H1 (cell line): Measurements from ENCODE around the gene KAT8. TPM values are rescaled to one million over a fixed set of nuclear protein-coding genes. Genes with fewer than 3 reads are reported as not detected.

Experiments
- CTCF ChIA-PET: fragments of 300-600 bp; sonication (Branson Sonifier 250); formaldehyde crosslinking; loops from one replicate; lab custom pipeline; 2021; ENCODE audit not compliant: partially characterized antibody; lab: Charles Lee
- POLR2A ChIA-PET: fragments of 300-600 bp; sonication (Branson Sonifier 250); formaldehyde crosslinking; loops from one replicate; lab custom pipeline; 2021; ENCODE audit warnings: inconsistent platforms; ENCODE audit not compliant: partially characterized antibody; lab: Charles Lee
- DNase-seq, 2 experiments: peaks; one replicate each; pipeline versions ENCODE4 v3.0.0 to v3.0.0-alpha.2; 2010 to 2022; ENCODE audit warnings: low spot score in 2 of 2, low read depth in 1 of 2, mixed read lengths in 1 of 2
- FAIRE-seq: peaks from 2 replicates; lab custom pipeline; 2011; peaks lifted over from hg19 to GRCh38; lab: Jason Lieb, UNC
- H2AFZ ChIP-seq: 2 replicates; pipeline ENCODE4 v1.8.1; 2012; ENCODE audit warnings: low read length, inconsistent platforms
- H2AK5ac ChIP-seq: 2 replicates; pipeline ENCODE4 v1.6.1; 2013; ENCODE audit warnings: low read depth, low read length
- H2BK120ac ChIP-seq: replicated peaks from 2 replicates; pipeline ENCODE3; 2013; ENCODE audit warnings: low read depth, low read length, inconsistent platforms
- H2BK12ac ChIP-seq: 2 replicates; pipeline ENCODE4 v1.6.1; 2013; ENCODE audit warnings: low read depth, low read length
- H2BK15ac ChIP-seq: 2 replicates; pipeline ENCODE4 v1.6.1; 2013; ENCODE audit warnings: low read length
- H2BK20ac ChIP-seq: 2 replicates; pipeline ENCODE4 v1.6.1; 2013; ENCODE audit warnings: low read length
- H2BK5ac ChIP-seq: 2 replicates; pipeline ENCODE4 v1.6.1; 2013; ENCODE audit warnings: low read depth, low read length
- H3K14ac ChIP-seq: 2 replicates; pipeline ENCODE4 v1.6.1; 2013; ENCODE audit warnings: inconsistent platforms; ENCODE audit not compliant: insufficient read length
- H3K18ac ChIP-seq: 2 replicates; pipeline ENCODE4 v1.6.1; 2013; ENCODE audit warnings: low read length; ENCODE audit errors: extremely low read depth
- H3K23ac ChIP-seq: 2 replicates; pipeline ENCODE4 v1.6.1; 2013; ENCODE audit warnings: inconsistent platforms; ENCODE audit not compliant: insufficient read length
- H3K23me2 ChIP-seq: 2 replicates; pipeline ENCODE4 v1.6.1; 2013; ENCODE audit warnings: low read depth, low read length
- H3K27ac ChIP-seq: 2 replicates; pipeline ENCODE4 v1.6.1; 2011; ENCODE audit warnings: low read depth, low read length, inconsistent platforms
- H3K27me3 ChIP-seq, 4 experiments: replicated peaks in 1 of 4; 1 replicate in 1 of 4; 2 replicates in 3 of 4; pipeline versions ENCODE4 v1.6.1 to v1.8.1; 2011 to 2013; ENCODE audit warnings: low read length in 3 of 4, mild to moderate bottlenecking in 3 of 4, inconsistent platforms in 2 of 4, mixed read lengths in 2 of 4, moderate library complexity in 1 of 4; ENCODE audit not compliant: control insufficient read depth in 3 of 4, insufficient read depth in 3 of 4; ENCODE audit errors: extremely low read depth in 1 of 4
- H3K36me3 ChIP-seq, 4 experiments: 2 replicates each; pipeline versions ENCODE4 v1.6.1 to v1.8.1; 2011 to 2013; ENCODE audit warnings: mild to moderate bottlenecking in 4 of 4, low read length in 3 of 4, moderate library complexity in 2 of 4, control low read depth in 1 of 4, inconsistent platforms in 1 of 4; ENCODE audit not compliant: insufficient read depth in 4 of 4, control insufficient read depth in 2 of 4
- H3K4ac ChIP-seq: replicated peaks from 2 replicates; pipeline ENCODE3; 2013; ENCODE audit warnings: low read length, low read depth, mixed read lengths, inconsistent platforms; ENCODE audit not compliant: insufficient read length
- H3K4me1 ChIP-seq, 4 experiments: replicated peaks in 1 of 4; 1 replicate in 1 of 4; 2 replicates in 3 of 4; pipeline versions ENCODE4 v1.6.1 to v1.8.1; 2011 to 2013; ENCODE audit warnings: low read length in 3 of 4, inconsistent platforms in 2 of 4, mixed read lengths in 1 of 4; ENCODE audit not compliant: insufficient read depth in 4 of 4, control insufficient read depth in 3 of 4
- H3K4me2 ChIP-seq, 2 experiments: 2 replicates each; pipeline versions ENCODE4 v1.6.1 to v1.8.1; 2011 to 2013; ENCODE audit warnings: low read depth in 2 of 2, low read length in 2 of 2, control low read depth in 1 of 2, inconsistent platforms in 1 of 2, mild to moderate bottlenecking in 1 of 2; ENCODE audit not compliant: insufficient read depth in 1 of 2
- H3K4me3 ChIP-seq, 4 experiments: fragments of 200-600, 300-600 bp in 1 of 4; sonication (generic), shearing (Covaris generic), sonication (Bioruptor Twin) in 1 of 4; 2 replicates each; pipeline versions ENCODE4 v1.5.1 to v1.8.1; 2011 to 2016; ENCODE audit warnings: low read length in 4 of 4, low read depth in 3 of 4, control low read depth in 2 of 4, inconsistent platforms in 2 of 4, mild to moderate bottlenecking in 2 of 4, mixed read lengths in 1 of 4, moderate library complexity in 1 of 4; ENCODE audit not compliant: insufficient read depth in 2 of 4; ENCODE audit errors: extremely low read depth in 1 of 4
- H3K56ac ChIP-seq: replicated peaks from 2 replicates; pipeline ENCODE3; 2013; ENCODE audit warnings: low read depth, mild to moderate bottlenecking, mixed read lengths, low read length, inconsistent platforms; ENCODE audit not compliant: insufficient read length
- H3K79me1 ChIP-seq: 2 replicates; pipeline ENCODE4 v1.6.1; 2013; ENCODE audit warnings: low read depth, low read length, control low read depth
- H3K79me2 ChIP-seq, 2 experiments: 2 replicates each; pipeline versions ENCODE4 v1.6.1 to v1.8.1; 2012 to 2013; ENCODE audit warnings: low read length in 2 of 2, mild to moderate bottlenecking in 2 of 2, inconsistent platforms in 1 of 2; ENCODE audit not compliant: insufficient read depth in 2 of 2, control insufficient read depth in 1 of 2
- H3K9ac ChIP-seq, 4 experiments: replicated peaks in 1 of 4; 1 replicate in 1 of 4; 2 replicates in 3 of 4; pipeline versions ENCODE4 v1.6.1 to v1.8.1; 2011 to 2013; ENCODE audit warnings: low read depth in 3 of 4, low read length in 3 of 4, control low read depth in 2 of 4, mild to moderate bottlenecking in 2 of 4, moderate library complexity in 2 of 4, inconsistent platforms in 1 of 4; ENCODE audit errors: extremely low read depth in 1 of 4
- H3K9me3 ChIP-seq, 2 experiments: 2 replicates each; pipeline versions ENCODE4 v1.6.1 to v1.8.1; 2012 to 2013; ENCODE audit warnings: mild to moderate bottlenecking in 2 of 2, moderate library complexity in 2 of 2, control low read depth in 1 of 2, inconsistent platforms in 1 of 2, low read depth in 1 of 2, low read length in 1 of 2, mixed read lengths in 1 of 2; ENCODE audit not compliant: insufficient read depth in 2 of 2
- H4K20me1 ChIP-seq, 2 experiments: replicated peaks in 1 of 2; 2 replicates each; pipeline versions ENCODE3 to v1.8.1; 2011 to 2013; ENCODE audit warnings: inconsistent platforms in 2 of 2, low read length in 2 of 2, mild to moderate bottlenecking in 1 of 2; ENCODE audit not compliant: insufficient read depth in 2 of 2, control insufficient read depth in 1 of 2
- H4K5ac ChIP-seq: 2 replicates; pipeline ENCODE4 v1.6.1; 2013; ENCODE audit warnings: low read length, low read depth, mixed read lengths, inconsistent platforms; ENCODE audit not compliant: insufficient read length
- H4K8ac ChIP-seq: 2 replicates; pipeline ENCODE4 v1.8.0; 2013; ENCODE audit warnings: mild to moderate bottlenecking, moderate library complexity, low read length, inconsistent platforms; ENCODE audit not compliant: insufficient read depth; ENCODE audit errors: extremely low read depth
- H4K91ac ChIP-seq: replicated peaks from 2 replicates; pipeline ENCODE3; 2013; ENCODE audit warnings: low read length, mixed read lengths, inconsistent platforms; ENCODE audit not compliant: insufficient read length
- GABPA ChIP-seq: IDR thresholded peaks from 2 replicates; pipeline ENCODE4 v1.6.1; 2011; ENCODE audit warnings: mild to moderate bottlenecking, low read length, moderate library complexity, borderline replicate concordance; ENCODE audit not compliant: insufficient read depth
- KDM5A ChIP-seq: fragments of 200-600 bp; IDR thresholded peaks from 2 replicates; pipeline ENCODE4 v1.7.1; 2012; ENCODE audit warnings: mild to moderate bottlenecking, low read length, inconsistent platforms, mixed read lengths
- POLR2AphosphoS5 ChIP-seq: IDR thresholded peaks from 2 replicates; pipeline ENCODE4 v1.6.1; 2011; ENCODE audit warnings: low read depth, low read length
- SP1 ChIP-seq: IDR thresholded peaks from 2 replicates; pipeline ENCODE4 v1.6.1; 2011; ENCODE audit warnings: low read depth, low read length
- TAF1 ChIP-seq: IDR thresholded peaks from 2 replicates; pipeline ENCODE4 v1.6.1; 2011; ENCODE audit warnings: mild to moderate bottlenecking, low read depth, low read length
- WGBS, 2 experiments: shearing (Covaris generic) in 1 of 2; methylation state at CpG; one replicate each; pipeline versions ENCODE4 v1.1.6 to v1.1.7; 2013 to 2015; ENCODE audit warnings: low lambda C conversion rate in 2 of 2, mixed read lengths in 2 of 2, inconsistent platforms in 1 of 2, low coverage in 1 of 2, missing lambda C conversion rate in 1 of 2; ENCODE audit not compliant: insufficient replicate concordance in 2 of 2, insufficient coverage in 1 of 2, insufficient read length in 1 of 2; ENCODE audit errors: extremely low coverage in 1 of 2, missing lambda C conversion rate in 1 of 2; 5-methylcytosine and 5-hydroxymethylcytosine counted together
- polyA plus RNA-seq, 7 experiments: library from polyadenylated mRNA; depleted of rRNA in 3 of 7; stranded (reverse) in 5 of 7; unstranded in 2 of 7; fragments of >200 nt in 5 of 7; fragments of 200-250 nt in 2 of 7; gene quantifications; 1 replicate in 5 of 7; 2 replicates in 1 of 7; 4 replicates in 1 of 7; pipeline versions ENCODE4 v1.2.1 to v1.2.3, GENCODE V29; 2011 to 2013; ENCODE audit warnings: missing spikeins in 2 of 7, mixed read lengths in 2 of 7
- total RNA-seq: library from RNA; stranded (reverse); fragmentation: NEBNext Ultra II Directional; extraction: Animal tissue kit (Norgen Biotek cat#: 25700); gene quantifications from 2 replicates; pipeline ENCODE4 v1.2.1, GENCODE V29; 2021

Gene KAT8
- total and polyA plus RNA-seq, 2 of the 8 experiments (the other 6 are each of a cell fraction or from before 2014, with no cell fraction given), result 52.6 to 61.6 TPM

GRCh38 chr16:31088459-31089183 lies 28.8 kb upstream of the KAT8 start, which contains the start of gene PRSS53:
PRSS53 (minus strand) TSS chr16:31088943; CDS start chr16:31088809, 134 bp downstream.
- no peak within 1 kb of the TSS for H3K4me2 ChIP-seq
- no peak within 1 kb of the TSS for H3K4ac ChIP-seq
- no peak within 1 kb of the TSS for H2BK12ac ChIP-seq
- H3K4me1 ChIP-seq, result peaks cover 0 to 9% (median 3%) of the 10 kb centered on the region in 4 experiments; a peak in 4 of 7 replicates
- no peak within 1 kb of the TSS for H2AK5ac ChIP-seq
- H3K18ac ChIP-seq, result no peak within 1 kb of the TSS
- H2BK20ac ChIP-seq, result no peak within 1 kb of the TSS
- no peak for DNase-seq
- H3K9ac ChIP-seq, result no peak within 1 kb of the TSS
- ChIA-PET CTCF (interaction anchor here (1.1 to 3.0 kb wide), 3 partner anchors 9 to 55 kb away, joined by 4 to 14 read pairs (median 6); no protein-coding TSS in a partner anchor), POLR2A (interaction anchor here (0.8 to 1.5 kb wide), 5 partner anchors 19 to 626 kb away, joined by 3 to 5 read pairs (median 3); partner anchors contain the start of gene PRSS8)
- no peak within 1 kb of the TSS for H3K14ac ChIP-seq
- no peak within 1 kb of the TSS for H3K56ac ChIP-seq
- no peak within 1 kb of the TSS for H2BK15ac ChIP-seq
- FAIRE-seq, result no peak
- no peak within 1 kb of the TSS for H3K27ac ChIP-seq
- H3K23me2 ChIP-seq, result peaks cover 3% of the 10 kb centered on the region; the same call in 1 of the 2 replicates
- peaks cover 0 to 7% of the 10 kb centered on the region in 2 experiments; a peak in 1 of 4 replicates for H3K79me2 ChIP-seq
- no peaks in the 10 kb centered on the region for H3K27me3 ChIP-seq
- no peak within 1 kb of the TSS for H4K91ac ChIP-seq
- no peak within 1 kb of the TSS for H2BK120ac ChIP-seq
- H4K8ac ChIP-seq, result no peak within 1 kb of the TSS
- no peaks in the 10 kb centered on the region for H3K9me3 ChIP-seq
- WGBS, 2 experiments, result 87% methylated on average over 15 of the region's 15 CpGs; no CpG with 5 or more reads in 1 of the 2 experiments
- peaks cover 8 to 28% of the 10 kb centered on the region in 2 experiments for H4K20me1 ChIP-seq
- no peak within 1 kb of the TSS for H2AFZ ChIP-seq
- no peak within 1 kb of the TSS for H2BK5ac ChIP-seq
- no peak within 1 kb of the TSS for H3K4me3 ChIP-seq
- peaks cover 0 to 15% (median 4%) of the 10 kb centered on the region in 4 experiments; a peak in 5 of 8 replicates for H3K36me3 ChIP-seq
- H3K23ac ChIP-seq, result no peak within 1 kb of the TSS
- TF ChIP-seq SP1 (no peak), TAF1 (no peak), GABPA (no peak), KDM5A (no peak), POLR2AphosphoS5 (no peak)
- H3K79me1 ChIP-seq, result peaks cover 12% of the 10 kb centered on the region
- H4K5ac ChIP-seq, result no peak within 1 kb of the TSS
